DOHH2 (cell line): Measurements from ENCODE around the gene CLCN1.

Experiments
- CTCF ChIP-seq: fragments of 200-600 bp; sonication (generic); IDR thresholded peaks from one replicate; pipeline ENCODE4 v1.5.1; 2014; ENCODE audit warnings: antibody characterized with exemption, mild to moderate bottlenecking, low read depth, low read length; ENCODE audit not compliant: poor library complexity, severe bottlenecking
- EZH2phosphoT487 ChIP-seq: fragments of 200-600 bp; sonication (generic); IDR thresholded peaks from 2 replicates; pipeline ENCODE4 v1.6.1; 2017; ENCODE audit warnings: borderline replicate concordance, mild to moderate bottlenecking, antibody characterized with exemption, low read length, moderate library complexity, mixed read lengths

DNA sequence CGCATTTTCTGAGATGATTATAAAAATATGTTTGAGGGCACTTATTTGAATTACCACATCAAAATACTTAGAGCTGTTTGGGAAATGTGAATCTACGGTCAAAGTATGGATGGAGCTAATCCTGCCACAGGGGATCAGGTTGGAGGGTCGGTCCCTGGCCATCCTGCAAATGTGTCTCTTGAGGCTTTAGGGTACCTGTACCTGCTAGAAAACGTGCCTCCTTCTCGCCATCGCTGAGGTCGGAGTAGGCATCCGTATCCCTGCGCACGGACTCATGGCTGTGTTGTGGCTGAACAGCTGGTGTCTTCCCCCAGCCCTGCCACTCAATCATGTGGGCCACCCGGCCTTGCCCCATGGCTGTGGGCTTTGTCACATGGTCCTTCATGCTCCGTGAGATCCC, 42.7 kb downstream of the CLCN1 start:
- TF ChIP-seq CTCF (no peak), EZH2phosphoT487 (no peak)
